NCI-H1436 treated with DMSO at 0.1 percent for 48 hours (cell line): Measurements from ENCODE around the gene PDZK1IP1.
"Not testable (repeated sequence)": the region's sequence is repeated elsewhere in the genome, so short reads cannot be mapped to it uniquely, and the experiment has no call there.

Experiments
- DNase-seq: peaks from one replicate; lab custom pipeline; 2025; lab: John Stamatoyannopoulos, UW

PDZK1IP1 gene

DNA sequence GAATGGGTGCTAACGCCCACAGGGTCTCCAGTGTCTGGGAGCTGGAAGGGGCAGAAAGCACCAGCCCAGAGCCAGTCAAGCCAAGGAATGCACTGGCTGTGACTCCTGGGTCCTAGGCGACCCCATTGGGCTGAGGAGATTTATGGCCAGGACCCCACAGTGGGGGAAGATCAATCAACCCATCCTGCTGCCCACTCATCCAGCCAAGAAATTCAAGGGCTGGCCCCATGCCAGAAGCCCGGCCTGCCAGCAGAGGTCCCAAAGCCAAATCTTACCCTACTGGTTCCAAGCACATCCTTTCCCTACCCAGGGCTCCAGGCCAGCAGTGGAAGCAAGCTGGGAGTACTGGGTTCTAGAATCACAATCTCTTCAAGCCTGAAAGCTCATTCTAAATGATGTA is 6.8 kb upstream of the PDZK1IP1 start:
- no peak for DNase-seq

DNA sequence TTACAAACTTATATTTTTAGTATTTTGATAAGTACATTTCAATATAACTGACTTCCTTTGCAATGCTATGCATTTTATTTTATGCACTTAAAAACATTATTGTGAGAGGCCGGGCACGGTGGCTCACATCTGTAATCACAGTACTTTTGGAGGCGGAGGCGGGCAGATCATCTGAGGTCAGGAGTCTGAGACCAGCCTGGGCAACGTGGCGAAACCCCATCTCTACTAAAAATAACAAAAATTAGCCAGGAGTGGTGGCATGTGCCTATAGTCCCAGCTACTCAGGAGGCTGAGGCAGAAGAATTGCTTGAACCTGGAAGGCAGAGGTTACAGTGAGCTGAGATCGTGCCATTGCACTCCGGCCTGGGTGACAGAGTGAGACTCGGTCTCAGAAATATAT is 6.1 kb upstream of the PDZK1IP1 start:
- not testable (repeated sequence) for DNase-seq

GRCh38 chr1:47194311-47194710 is 4.5 kb upstream of the PDZK1IP1 start:
- DNase-seq = no peak

GRCh38 chr1:47193496-47193895 is 3.7 kb upstream of the PDZK1IP1 start:
- not testable (repeated sequence) for DNase-seq

DNA sequence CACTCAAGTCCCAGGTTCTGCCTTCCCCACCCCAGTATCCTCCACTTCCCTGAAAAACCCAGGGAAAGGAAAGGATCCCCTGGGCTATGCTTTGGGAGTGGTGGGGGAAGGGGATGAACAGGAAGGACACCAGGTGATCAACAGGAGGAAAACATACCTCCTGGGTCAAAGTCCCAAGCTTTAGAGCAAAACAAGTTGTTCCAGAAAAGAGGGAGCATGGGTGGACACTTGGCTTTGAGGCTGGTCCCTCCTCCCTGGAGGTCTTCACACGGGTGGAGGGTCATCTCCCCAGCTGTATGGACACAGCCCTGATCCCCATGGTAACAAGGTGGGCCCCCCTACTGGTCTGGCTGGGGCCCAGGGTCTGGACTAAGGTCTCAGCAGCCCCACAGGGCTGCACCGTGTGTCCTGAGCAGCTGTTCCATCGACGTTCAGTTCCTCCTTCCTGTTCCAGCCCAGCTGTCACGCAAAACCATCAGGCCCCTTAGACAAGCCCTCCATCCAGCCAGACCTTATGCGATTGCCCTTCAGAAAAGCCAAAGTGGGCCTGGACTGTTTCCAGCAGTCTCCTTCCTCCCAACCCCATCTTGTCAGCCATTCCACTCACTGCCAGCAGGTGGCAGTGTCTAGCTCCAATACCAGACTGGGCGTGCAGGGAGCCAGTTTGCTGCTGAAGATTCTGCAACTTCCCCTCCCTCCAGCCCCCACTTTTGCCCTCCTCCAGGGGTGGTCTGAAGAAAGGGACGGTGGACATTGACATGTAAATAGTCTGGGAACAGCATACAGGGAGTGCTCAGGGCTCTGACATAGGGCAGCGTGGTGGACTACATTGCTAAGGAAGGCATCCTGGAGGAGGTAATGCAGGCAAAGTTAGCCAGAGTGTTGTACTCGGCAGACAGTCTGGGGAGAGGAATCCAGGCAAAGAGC is 2.9 kb upstream of the PDZK1IP1 start:
- no peak for DNase-seq

GRCh38 chr1:47191940-47192457 is 2.2 kb upstream of the PDZK1IP1 start:
- no peak for DNase-seq

DNA sequence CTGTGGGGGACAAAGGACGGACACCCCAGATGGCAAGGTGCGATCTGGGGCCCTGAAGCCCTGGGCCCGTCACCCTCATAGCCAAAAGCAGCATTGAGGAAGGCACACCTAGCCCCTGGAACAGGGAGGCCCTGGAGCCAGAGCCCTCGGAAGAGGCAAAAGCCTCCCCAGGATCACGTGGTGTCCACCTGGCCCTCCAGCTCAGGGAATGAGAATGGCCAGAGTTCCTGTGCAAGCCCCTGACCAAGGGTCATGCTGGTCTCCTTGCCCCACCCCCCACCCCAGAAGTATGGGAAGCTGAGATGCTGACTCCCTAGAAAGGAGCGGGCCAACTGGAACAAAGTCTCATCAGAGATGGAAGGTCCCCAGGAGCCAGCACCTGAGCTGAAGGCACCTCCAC is 1.0 kb upstream of the PDZK1IP1 start:
- no peak for DNase-seq

DNA sequence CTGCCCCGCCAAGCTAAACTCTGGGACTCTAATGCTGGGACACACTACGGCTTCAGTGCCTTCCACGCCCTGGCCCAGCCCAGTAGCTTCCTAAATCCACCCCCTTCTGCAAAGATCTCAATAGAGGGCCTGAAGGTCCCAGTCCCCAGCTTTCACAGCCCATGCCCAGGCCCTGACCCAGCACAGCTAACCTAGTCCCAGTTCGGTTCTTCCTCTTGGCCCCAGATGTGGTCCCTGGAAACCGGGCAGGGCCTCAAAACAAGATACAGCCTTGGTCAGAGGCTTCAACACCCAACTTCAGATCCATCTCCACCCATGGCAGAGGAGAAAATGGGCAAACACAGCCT is 646 bp upstream of the PDZK1IP1 start:
- DNase-seq = no peak

- no peak for DNase-seq
Measured at GRCh38 chr1:47188791-47189785, 748 bp downstream of the PDZK1IP1 start.

DNA sequence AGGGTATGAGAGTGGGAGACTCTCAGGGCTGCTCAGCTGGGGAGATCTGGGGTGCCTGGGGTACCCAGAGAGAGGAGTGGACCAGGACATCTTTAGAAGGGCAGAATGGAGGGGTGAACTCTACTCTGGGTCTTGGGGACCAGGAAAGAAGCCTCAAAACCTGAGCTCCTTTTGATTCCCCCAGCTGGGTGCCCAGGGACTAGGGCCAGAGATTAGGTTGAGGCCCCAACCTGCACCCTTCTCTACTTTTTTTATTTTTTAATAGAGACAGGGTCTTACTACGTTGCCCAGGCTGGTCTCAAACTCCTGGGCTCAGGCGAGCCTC is 1.9 kb downstream of the PDZK1IP1 start:
- DNase-seq = no peak

GRCh38 chr1:47187231-47187925 is 2.5 kb downstream of the PDZK1IP1 start:
- no peak for DNase-seq

DNA sequence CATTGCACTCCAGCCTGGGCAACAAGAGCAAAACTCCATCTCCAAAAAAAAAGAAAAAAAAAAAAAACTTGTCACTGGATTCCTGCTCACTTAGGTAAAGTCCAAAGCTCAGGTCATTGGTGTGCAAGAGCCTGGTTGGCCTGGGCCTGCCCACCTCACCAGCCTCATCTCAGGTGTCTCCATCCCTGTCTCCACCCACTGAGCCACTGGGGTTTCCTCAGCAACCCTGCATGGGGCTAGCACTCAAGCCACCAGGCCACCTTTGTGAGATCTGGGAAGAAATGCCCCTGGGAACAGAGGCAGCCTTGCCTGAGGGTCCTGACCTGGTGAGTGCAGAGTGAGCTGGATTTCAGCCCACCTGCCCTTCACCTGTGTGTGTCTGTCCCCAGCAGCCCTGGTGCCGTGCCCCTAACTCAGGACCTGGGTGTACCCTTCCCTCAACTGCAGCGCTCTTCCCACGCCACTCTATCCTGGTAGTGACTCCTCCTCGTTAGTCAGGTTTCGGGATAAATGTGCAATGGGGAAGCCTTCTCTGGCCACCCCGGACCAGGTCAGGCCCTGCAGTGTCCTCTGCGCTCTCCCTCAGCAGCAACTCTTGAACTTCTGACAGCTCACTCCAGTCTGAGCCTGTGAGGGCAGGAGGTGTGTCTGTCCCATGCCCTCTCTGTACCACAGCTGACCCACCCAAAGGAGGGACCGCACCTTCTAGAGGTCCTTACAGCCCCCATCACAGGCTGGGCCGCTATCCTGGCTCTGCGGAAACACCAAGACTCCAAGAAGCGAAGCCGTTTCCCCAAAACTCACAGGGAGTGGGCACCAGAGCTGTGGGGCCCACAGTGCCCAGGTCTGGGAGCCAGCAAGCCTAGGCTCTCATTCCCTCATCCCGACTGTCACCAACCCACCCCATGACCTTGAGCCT is 3.3 kb downstream of the PDZK1IP1 start:
- DNase-seq = no peak

- DNase-seq = no peak
Measured at GRCh38 chr1:47184822-47185677, 4.8 kb downstream of the PDZK1IP1 start.

DNA sequence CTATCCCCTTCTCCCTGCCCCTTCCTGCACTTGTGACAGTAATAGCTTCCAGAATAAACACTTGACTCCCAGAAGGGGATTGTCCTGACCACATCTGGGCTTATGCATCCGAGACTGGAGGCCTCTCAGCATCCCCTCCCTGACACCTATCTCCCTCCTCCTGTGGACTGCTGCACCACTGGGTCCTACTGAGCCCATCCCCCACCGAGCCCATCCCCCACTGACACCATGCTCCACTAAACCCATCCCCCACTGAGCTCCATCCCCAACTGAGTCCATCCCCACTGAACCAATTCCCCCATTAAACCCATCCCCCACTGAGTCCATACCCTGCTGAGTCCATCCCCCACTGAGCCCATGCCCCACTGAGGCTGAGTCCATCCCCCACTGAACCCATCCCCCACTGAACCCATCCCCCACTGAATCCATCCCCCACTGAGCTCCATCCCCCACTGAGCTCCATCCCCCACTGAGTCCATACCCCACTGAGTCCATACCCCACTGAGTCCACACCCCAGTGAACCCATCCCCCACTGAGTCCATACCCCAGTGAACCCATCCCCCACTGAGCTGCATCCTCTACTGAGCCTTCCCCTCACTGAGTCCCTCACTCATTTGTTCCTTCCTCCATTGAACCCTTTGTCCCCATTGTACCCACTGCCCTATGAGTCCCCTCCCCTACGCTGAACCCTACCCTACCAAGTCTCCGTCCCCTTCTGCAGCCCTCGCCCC is 5.6 kb downstream of the PDZK1IP1 start:
- no peak for DNase-seq

DNA sequence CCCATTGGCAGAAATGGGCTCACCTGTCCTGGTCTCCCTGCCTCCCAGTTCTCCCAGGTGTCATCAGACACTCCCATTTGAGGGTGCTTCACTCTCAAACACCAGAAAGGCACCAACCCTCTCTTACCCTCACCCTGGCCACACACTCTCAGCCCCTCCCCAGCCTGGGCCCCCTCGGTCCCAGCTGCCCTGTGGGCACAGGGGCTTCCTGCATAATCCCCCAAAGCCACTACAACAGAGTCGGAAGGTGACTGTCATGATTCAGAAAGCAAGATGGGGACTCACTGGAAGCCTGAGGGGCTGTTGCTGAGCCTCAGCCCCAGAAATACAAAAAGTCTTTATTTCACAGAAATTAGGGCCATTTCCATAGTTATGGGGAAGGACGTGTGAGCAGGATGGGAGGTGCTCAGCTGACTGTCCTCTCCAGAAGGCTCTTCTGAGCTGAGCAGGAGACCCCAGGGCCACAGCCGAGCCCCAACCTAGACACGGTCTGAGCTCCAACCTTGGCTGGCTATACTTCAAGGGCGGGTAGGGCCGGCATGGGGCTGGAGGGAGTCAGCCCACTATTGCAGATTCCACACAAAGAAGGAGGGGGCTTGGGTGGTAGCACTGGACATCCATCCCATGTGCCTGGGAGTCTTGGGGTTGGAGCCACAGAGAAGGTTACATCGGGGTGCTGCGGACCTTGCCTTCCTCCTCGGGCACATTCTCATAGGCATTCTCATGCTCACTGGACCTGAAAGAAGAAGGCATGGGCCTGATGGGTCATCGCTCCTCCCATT is 6.3 kb downstream of the PDZK1IP1 start:
- no peak for DNase-seq

GRCh38 chr1:47182676-47183235 is 7.1 kb downstream of the PDZK1IP1 start:
- no peak for DNase-seq

DNA sequence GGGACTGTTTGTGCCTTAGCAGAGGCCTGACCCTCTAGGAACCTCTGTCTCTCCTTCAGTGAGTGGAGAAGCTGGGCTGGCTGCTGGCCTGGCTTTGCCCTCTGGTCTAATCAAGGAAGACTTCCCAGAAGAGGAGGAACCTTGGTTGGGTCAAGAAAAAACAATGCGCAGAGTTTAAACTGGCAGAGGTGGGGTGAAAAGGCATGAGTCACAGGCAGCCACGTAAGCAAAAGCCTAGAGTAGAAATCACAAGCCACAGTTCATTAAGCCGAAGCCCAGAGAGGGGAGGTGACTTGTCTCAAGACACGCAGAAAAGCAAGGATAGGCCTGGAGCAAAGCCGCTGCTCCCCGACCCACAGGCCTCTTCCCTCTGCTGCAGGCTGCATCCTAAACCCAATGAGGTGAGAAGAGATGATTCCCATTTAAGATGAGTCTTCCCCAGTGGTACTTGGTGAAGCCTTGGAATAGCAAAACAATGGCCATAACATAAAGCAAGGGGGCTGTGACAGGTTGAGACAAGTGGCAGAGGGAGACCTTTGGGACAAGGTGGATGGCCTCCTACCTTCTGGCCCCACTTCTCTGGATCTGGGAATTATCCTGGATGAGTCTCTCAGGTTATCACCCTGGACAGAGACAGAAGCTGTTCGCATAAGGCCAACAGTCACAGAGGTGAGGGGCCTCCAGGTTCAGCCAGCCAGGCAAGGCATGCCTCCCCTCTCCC is 7.7 kb downstream of the PDZK1IP1 start:
- DNase-seq = no peak
